G401.6 (cell line): ENCODE measurements around the gene ARIH1.

Experiments
- FAIRE-seq: peaks from 2 replicates; lab custom pipeline; 2012; peaks lifted over from hg19 to GRCh38; lab: Jason Lieb, UNC

ARIH1 gene

DNA sequence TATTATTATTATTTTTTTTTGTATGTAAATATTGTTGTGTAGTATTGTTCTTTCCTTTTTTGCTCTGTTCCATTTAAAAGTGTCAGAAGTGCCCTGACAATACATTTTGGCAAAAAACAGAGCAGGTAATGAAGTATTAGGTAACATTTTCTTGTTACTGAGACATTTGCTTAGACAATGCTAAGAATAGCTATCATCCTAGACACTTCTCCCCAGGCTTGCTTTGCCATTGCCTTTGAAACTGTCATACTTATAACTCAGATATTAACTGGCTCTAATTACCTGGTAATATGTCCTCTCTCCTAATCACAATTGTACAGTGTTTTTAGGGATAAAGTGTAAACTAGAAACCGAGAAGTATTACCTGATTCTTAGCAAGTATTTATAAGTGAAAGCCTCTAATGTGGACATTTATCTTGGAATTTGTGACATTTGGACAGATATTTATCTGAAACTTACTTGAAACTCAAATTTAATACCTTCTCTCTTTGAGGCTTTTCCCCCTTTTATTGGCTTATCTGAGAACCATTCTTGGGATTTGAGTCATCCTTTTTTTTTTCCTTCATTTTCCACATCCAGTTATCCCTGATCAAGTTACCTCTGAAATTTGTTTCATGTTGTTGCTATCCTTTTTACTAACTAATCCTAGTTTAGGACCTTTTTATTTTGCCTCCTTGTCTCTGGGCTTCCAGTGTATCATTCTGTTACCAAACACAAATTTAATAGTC is 13.1 kb downstream of the ARIH1 start:
- FAIRE-seq: no peak

DNA sequence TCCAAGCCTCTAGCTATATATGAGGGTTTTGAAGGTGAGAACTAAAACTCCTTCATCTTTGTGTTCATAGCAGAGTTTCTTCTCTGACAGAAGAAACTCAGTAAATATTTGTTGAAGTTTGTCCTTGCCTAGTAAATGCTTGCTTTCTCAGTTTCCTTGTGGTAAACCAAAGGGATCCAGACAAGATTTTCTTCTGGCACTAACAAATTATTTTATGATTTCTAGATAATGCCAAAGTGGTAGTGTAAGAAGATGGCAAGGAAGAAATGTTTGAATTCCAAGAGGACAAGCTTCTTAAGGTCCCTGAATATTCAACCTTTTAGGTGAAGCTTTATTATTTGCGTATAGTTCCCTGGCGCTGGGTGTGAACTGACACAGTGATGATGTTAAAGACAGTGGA is 14.4 kb downstream of the ARIH1 start:
- FAIRE-seq: no peak

DNA sequence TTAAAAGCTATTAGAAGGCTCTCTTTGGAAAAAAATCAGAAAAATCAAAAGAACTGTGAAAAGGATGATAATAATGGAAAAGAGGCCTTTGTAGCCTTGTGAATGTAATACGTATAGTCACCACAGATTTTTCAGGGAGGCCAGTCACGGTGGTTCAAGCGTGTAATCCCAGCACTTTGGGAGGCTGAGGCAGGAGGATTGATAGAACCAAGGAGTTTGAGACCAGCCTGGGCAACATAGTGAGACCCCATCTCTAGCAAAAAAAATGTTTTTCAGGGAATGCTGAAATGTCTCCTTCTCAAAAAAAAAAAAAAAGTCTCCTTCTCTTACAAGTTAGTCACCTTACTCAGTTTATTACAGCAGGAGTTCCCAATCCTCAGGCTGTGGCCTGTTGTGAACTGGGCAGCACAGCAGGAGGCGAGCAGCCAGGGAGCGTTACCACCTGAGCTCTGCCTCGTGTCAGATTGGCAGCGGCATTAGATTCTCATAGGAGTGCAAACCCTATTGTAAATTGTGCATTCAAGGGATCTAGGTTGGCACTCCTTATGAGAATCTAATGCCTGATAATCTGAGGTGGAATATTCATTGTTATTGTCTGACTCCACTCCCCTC is 15.9 kb downstream of the ARIH1 start:
- FAIRE-seq: no peak

DNA sequence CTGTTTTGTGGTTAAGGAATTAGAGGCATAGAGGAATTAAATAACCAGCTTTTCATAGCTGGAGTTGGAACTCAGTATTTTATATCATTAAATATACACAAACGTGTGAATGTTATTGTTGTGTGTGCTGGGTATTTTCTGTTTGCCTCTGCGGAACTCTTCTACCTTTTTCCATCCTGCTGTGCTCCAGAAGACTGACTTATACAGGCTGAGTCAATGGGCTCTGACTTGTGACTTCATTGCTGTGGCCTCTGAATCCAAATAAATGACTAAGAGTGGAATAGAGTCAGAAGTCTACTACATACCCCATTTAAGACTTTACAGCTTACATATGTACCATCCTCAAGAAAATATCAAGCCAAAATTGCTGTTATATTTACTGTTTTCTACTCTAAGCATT is 17.6 kb downstream of the ARIH1 start:
- no peak for FAIRE-seq

DNA sequence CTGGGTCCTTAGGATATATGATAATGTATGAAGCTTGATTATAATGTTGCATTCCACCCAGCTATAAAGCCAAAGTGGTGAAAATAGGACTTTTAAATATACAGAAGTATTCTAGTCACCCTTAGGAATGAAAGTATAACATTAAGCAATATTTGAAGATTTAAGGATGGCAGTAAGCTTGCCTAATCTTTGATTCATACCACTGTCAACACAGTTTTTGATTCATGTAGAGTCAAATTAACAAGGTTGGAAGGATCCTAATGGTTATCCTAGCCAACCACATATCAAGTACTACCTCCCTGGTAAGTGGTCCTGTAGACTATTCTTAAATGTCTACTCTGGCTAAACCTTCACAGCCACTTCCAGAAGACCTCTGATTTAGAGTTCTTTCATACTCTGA is 18.6 kb downstream of the ARIH1 start:
- no peak for FAIRE-seq

DNA sequence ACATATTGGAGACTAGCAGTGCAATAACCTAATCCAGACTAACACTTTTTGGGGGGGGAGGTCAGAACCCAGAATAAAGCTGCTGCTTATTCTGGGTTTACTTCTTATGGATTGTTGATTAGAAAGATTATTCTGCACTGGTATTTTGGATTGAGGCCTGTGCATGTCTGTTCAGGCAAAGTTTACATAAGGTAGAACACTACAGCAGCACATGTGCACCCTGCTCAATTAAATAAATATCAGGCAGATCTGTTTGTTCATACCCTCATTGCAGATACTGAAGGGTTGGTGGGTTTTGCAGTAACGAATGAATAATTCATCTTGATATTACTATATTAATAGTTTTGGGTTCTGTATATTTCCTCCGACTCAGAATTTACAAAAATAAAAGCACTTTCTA is 19.1 kb downstream of the ARIH1 start:
- FAIRE-seq: no peak

DNA sequence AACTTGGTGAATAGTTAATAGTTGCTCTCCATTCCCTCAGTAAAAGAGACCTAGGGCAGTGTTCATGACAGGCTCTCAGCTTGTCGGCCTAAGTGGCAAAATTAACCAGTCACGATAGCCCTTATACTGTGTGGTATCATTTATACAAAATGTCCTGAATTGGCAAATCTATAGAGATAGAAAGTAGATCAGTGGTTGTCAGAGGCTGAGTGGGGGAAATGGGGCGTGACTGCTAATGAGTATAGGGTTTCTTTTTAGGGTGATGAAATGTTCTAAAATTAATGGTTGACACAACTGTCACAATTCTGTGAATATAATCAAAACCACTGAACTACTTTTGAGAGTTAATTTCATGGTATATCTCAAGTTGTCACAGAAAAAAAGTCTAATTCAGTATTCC is 20.9 kb downstream of the ARIH1 start:
- FAIRE-seq: no peak

DNA sequence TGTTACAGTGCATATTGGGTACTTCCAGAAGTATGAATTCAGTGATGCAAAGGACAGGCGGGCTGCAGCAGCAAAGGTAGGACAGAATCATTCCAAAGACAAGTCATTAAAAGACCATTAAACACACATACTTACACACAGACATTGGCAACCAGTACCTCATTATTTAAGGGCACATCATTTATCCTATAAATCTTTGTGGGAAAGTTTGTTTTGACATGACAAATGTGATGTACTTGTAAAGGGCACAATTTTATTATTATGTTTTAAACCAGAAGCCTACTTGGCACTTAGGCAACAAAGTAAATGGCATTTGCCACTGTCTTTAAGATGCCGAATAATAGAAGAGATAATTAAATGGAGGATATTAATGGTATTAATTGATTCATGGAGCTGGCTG is 22.7 kb downstream of the ARIH1 start:
- no peak for FAIRE-seq

DNA sequence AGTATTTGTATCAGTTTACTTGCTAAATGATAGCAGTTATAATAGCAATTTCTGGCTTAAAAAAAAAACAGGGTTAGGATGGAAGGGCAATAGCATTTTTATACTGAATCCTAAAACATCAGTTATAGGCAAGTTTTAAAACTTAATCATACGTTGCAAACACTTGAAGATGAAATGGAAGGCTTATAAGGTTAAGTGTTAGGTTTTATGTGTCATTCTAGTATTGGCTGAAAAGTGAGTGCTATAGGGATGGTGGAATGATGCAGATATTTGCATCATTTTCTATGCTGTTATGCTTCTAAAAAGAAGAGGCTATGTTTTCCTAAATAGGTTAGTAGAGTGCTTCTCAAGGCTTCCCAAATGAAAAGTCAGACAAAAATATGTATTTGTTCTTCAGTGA is 23.3 kb downstream of the ARIH1 start:
- FAIRE-seq: peak; percentile 42

DNA sequence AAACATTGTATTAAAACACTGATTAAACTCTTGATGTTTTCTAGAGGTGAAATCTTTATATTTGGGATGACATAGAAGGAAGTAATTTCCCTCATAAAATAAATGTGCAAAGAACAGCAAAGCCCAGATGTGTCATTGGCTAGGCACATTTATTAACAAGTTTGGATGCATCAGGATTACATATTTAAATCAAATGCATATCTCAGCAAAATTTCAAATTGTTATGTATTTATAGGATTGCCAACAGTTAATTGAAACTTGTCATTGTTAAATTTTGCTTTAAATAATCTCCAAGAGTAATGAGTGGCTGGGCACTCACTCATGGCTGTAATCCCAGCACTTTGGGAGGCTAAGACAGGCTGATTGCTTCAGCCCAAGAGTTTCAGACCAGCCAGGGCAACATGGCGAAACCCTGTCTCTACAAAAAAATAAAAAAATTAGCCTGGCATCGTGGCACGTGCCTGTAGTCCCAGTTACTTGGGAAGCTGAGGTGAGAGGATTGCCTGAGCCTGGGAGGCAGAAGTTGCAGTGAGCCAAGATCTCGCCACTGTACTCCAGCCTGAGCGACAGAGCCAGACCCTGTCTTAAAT is 28.2 kb downstream of the ARIH1 start:
- no peak for FAIRE-seq

DNA sequence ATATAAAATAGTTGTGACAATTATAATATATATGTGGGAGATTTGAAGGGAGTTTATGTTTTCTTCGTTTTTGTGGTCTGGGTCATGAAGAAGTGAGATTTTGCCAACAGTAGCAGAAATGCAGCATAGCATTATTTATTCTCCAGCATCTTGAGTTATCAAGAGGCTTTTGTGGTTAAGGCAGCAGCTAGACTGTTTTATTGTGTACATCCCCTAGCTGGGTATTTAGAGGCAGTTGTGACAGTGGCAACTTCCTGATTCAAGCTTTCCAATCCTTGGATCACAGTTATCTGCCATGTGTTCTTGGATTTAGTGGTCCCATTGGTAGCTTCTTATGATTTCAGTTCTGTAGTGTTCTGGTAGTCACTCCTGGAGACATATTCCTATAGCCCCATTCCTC is 29.0 kb downstream of the ARIH1 start:
- no peak for FAIRE-seq

DNA sequence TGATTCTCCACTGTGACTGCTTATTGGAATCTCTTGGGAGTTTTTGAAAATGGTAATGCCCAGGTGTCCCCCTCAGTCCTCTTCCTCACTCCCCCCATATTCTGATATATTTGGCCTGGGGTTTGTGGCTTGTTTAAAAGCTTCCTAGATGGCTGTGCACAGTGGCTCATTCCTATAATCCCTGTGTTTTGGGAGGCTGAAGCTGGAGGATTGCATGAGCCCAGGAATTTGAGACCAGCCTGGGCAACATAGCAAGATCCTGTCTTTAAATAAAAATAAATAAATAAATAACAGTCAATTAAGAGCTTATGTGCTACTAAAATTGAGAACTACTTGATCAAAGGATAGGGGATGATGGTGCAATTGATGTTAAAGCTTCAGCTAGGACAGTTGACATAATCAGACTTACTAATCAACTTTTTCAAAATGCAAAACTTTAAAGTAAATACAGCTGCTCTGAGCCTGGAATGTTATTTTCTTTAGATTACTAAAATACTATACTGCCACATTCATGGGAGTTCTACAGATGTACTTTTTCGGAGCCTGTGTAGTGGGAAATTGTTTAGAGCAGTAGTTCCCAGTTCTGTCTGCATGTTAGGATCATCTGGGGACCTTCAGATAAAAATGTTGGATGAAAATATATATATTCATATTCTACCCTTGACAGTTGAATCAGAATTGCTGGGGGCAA is 33.4 kb downstream of the ARIH1 start:
- FAIRE-seq: no peak

DNA sequence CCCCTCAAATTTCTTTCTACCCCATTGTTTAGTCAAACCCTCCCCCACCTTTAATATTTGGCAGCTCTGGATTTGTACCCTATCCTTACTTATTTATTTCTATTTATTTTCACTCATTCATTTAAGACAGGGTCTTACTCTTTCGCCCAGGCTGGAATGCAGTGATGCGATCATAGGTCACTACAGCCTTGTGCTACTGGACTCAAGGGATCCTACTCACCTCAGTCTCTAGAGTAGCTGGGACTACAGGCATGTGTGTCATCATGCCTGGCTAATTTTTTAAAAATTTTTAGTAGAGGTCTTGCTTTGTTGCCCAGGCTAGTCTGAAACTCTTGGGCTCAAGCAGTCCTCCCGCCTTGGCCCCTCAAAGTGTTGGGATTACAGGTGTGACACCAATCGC is 35.4 kb downstream of the ARIH1 start:
- FAIRE-seq: no peak

DNA sequence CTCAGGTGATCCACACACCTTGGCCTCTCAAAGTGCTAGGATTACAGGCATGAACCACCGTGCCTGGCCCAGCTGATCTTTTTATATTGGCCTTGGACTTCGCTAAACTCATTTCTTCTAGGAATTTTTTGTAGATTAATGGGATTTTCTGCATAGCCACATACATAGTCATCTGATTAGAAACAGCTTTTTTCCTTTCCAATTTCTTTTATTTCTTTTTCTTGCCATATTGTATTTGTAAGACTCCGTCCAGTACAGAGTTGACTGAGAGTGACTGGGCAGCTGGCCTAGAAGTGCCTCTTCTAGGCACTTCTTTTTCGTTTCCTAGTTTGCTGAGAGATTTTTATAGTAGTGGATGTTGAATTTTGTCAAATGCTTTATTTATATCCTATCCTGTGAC is 37.4 kb downstream of the ARIH1 start:
- no peak for FAIRE-seq

DNA sequence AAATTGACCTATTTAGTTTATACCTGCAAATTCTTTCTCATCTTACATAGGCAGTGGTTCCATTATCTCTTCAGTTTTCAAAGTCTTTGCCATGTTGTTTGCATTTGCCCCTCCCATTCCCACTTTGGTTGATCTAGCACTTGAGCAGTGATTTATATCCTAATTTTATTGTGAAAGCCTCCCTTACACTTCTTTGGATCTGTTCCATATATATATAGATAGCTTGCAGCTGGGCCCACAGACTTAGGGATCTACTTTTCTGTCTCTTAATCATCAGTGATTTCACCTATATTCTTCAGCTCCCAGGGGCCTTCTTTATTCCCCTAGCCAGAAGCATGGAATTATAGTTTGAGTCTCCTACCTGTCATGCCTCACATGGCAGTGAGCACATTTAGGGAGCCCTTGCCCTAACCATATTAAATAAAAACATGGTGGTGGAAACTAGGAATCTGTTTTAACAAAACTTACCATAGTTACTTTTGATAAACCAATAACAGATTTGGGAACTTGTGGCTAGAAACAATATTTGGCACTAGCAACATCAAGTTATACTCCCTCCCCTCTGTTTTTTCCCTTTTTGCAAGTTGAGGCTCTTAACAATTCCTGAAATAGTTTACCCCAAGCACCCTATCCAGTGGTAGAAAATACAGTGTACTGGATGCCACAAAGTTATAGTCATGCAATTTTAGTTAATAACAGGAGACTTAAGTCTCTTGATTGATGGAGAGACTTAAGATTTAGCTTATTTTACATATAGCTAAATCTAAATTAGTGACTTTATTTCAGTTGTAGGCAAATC is 41.7 kb downstream of the ARIH1 start:
- no peak for FAIRE-seq

DNA sequence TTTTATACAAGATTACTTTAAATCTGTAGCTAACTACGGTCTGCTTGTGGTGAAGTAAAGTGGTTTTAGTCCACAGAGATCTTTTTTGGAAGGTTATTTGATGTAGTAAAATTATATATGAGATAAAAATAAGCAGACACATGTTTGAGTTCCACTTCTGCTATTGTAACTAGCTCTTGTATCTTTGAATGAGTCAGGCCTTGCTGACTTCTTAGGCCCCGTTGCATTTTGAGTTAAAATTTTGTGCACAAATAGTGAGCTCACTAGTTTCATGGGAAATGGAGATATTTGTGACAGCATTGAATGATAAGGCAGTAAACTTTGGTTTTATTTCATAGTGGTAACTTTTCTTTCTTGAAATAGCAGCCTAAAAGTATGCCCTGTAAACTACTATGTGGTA is 42.6 kb downstream of the ARIH1 start:
- no peak for FAIRE-seq

DNA sequence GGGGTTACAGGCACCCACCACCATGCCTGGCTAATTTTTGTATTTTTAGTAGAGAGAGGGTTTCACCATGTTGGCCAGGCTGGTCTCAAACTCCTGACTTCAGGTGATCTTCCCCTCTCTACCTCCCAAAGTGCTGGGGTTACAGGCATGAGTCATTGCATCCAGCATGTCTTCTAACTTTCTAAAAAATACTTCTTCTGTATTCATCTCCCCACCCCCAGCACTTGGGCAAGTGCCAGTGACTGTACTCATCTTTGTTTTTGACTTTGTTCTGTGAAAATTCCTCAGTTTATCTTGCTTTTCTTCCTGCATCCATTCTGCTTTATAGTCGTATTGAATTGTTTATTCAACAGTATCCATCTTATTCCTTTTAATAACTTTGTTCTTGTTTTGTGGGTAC is 47.6 kb downstream of the ARIH1 start:
- FAIRE-seq: no peak

DNA sequence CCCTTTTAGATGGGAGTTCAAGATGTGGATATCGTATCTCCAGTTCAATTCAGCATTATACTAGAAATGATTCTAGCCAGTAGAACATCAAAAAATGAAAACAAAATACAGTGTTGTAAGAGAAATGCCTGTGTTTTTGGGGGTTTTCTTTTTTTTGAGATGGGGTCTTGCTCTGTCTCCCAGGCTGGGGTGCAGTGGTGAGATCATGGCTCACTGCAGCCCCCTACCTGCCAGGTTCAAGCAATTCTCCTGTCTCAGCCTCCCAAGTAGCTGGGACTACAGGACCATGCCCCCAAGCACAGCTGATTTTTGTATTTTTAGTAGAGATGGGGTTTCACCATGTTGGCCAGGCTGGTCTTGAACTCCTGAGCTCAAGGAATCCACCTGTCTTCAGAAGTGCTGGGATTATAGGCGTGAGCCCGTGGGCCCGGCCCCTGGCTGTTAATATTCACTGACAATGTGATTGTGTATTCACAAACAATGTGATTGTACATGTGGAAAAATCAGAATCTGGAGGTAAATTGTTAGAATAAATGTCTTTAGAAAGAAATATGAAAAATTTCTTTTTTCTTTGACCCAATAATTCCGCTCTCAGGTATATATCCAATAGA is 59.0 kb downstream of the ARIH1 start:
- no peak for FAIRE-seq

DNA sequence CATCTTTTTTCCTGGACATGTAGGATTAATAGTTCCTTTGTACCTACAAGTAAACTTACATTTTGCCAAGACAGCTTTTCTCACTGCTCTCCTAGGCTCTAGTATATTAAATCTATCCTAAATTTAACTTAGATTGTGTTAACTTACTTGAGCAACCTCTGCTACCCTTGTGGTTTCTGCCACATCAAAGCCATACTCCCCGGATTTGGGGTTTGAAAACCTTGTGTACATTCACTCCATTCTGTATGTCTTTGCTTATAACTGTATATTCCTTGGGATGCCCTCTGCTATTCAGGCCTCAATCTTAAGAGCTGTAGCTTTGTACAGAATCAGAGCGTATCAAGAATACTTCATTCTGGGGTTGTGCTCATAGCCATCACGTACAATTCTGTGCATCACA is 60.4 kb downstream of the ARIH1 start:
- no peak for FAIRE-seq

DNA sequence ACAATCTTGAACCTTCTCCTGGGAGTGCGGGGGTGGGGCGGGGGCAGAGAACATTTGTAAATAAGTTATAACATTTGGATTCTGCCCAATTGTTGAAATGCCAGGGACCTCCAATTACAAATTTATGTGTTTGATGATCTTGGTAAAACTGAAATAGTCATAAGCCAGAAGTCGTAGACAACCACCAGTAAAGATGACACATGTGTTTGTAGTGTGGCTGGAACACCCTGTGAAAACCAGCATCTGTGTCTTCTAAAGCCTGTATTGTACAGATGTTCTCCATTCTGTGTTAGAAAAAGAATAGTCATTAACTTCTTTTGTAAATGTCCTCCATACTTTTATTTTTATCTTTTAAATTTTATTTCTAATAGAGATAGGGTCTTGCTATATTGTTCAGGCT is 61.8 kb downstream of the ARIH1 start:
- FAIRE-seq: no peak

DNA sequence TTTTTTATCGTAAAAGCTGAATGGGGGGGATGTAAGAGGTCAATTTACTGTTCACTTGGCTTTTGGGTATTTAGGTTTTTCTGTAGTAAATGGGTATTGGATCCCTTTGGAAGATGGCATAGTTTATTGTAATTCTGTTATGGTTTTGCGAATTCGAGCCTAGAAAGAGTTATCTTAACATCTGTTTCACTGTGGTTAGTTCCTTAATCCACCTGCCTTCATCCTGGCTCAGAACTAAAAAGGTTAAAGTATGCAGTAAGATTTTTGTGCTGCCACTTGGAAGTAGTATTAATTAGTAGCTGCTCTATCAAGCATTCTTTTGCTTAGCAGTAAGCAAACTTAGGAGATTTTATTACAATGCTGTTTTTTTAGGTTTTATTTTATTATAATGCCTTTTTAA is 62.4 kb downstream of the ARIH1 start:
- FAIRE-seq: no peak

DNA sequence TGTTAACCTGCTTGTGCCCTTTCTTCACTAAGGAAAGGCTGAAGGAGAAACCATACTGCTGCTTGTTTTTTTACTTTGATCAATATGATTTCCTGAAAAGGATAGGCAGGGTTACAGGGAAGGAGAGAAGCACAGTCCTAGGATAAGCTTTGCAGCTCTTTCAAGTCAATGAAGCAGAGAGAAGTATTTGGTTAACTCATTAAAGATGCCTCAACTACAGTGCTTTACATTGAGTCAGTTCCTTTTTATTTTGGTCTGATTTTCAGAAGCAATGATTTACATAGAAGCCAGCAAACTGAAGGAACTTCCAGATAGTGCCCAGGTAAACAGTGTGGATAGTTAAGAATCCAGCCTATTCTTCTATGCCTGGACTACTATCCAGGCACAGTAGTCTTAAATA is 64.8 kb downstream of the ARIH1 start:
- no peak for FAIRE-seq
